ENCODE data around the gene KCNMB3.

The KCNMB3 gene

DNA sequence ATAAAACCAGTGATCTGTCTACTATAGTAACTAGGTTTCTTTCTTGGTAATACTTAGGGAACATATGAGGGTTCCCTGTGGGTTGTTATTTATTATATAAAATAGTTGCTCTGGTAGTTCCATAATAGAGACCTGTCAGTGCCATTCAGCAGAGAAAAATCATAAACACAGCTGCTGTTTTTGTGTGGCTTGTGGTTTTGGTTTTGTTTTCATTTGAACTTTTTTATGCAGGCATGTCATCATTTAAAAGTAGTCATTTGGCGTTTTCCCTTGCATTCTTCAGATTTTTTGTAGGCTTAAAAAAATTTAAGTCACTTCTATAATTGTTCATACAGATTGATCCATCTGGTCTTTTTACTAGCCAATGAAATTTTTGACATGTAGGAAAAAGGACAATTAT, 54.8 kb downstream of the KCNMB3 start:
- DNase-seq (ENCODE audit: low spot score) = no peak

- DNase-seq (ENCODE audit: low spot score) = no peak
These were observed 56.0 kb downstream of the KCNMB3 start for GRCh38 chr3:179194931-179195330.
